HG03066 (cell line): ENCODE results near the gene GAB1.

Experiments used
- ATAC-seq: cut with Tn5 transposase; IDR thresholded peaks from one replicate; pipeline ENCODE4 v1.9.1; 2021; ENCODE audit warnings: low read depth; ENCODE audit not compliant: unreplicated experiment

Gene GAB1

GRCh38 chr4:143407888-143408287 lies 71.2 kb downstream of the GAB1 start:
- ATAC-seq, result no peak

GRCh38 chr4:143410015-143410414 lies 73.3 kb downstream of the GAB1 start:
- no peak for ATAC-seq

GRCh38 chr4:143411527-143412419 lies 75.1 kb downstream of the GAB1 start:
- no peak for ATAC-seq

GRCh38 chr4:143412420-143412758 lies 75.7 kb downstream of the GAB1 start:
- no peak for ATAC-seq

GRCh38 chr4:143417679-143418403 lies 81.2 kb downstream of the GAB1 start:
- ATAC-seq, result peak; percentile 85

- peak; percentile 25 for ATAC-seq
These were observed 83.6 kb downstream of the GAB1 start for GRCh38 chr4:143420227-143420626.

- ATAC-seq, result no peak
These were observed 84.9 kb downstream of the GAB1 start for GRCh38 chr4:143421609-143422008.

GRCh38 chr4:143424276-143424675 lies 87.6 kb downstream of the GAB1 start:
- no peak for ATAC-seq

- ATAC-seq, result no peak
These were observed 95.0 kb downstream of the GAB1 start for GRCh38 chr4:143431526-143432257.

GRCh38 chr4:143432258-143432591 lies 95.5 kb downstream of the GAB1 start:
- ATAC-seq, result no peak

GRCh38 chr4:143433231-143433630 lies 96.6 kb downstream of the GAB1 start:
- ATAC-seq, result no peak

- no peak for ATAC-seq
These were observed 99.3 kb downstream of the GAB1 start for GRCh38 chr4:143435955-143436354.

- no peak for ATAC-seq
These were observed 100.8 kb downstream of the GAB1 start for GRCh38 chr4:143437476-143437875.

GRCh38 chr4:143437937-143438336 lies 101.3 kb downstream of the GAB1 start:
- ATAC-seq, result no peak

GRCh38 chr4:143438710-143439109 lies 102.0 kb downstream of the GAB1 start:
- no peak for ATAC-seq

- ATAC-seq, result no peak
These were observed 104.4 kb downstream of the GAB1 start for GRCh38 chr4:143441109-143441508.

GRCh38 chr4:143441678-143442077 lies 105.0 kb downstream of the GAB1 start:
- no peak for ATAC-seq

GRCh38 chr4:143443728-143444127 lies 107.1 kb downstream of the GAB1 start:
- ATAC-seq, result no peak

GRCh38 chr4:143451186-143451585 lies 114.5 kb downstream of the GAB1 start:
- no peak for ATAC-seq

GRCh38 chr4:143455211-143455610 lies 118.5 kb downstream of the GAB1 start:
- ATAC-seq, result no peak

- no peak for ATAC-seq
These were observed 122.3 kb downstream of the GAB1 start for GRCh38 chr4:143458966-143459365.
